Fibroblast of mammary gland (primary cell): ENCODE measurements around the gene DGCR6.
"Not testable (repeated sequence)": the region's sequence is repeated elsewhere in the genome, so short reads cannot be mapped to it uniquely, and the experiment has no call there.

Experiments
- DNase-seq: peaks from one replicate; pipeline ENCODE4 v3.0.0-alpha.2; 2010; ENCODE audit warnings: low read depth
- H3K4me3 ChIP-seq: 2 replicates; pipeline ENCODE4 v1.5.1; 2011; ENCODE audit warnings: low read depth, mild to moderate bottlenecking, low read length, moderate library complexity; ENCODE audit not compliant: control insufficient read depth
- TF ChIP-seq, protein P1 (sequence below): conservative IDR thresholded peaks from 2 replicates; pipeline ENCODE4 v1.5.1; 2011; ENCODE audit warnings: low read depth, low read length, inconsistent platforms; ENCODE audit not compliant: control insufficient read depth, insufficient read depth

DGCR6 gene

DNA sequence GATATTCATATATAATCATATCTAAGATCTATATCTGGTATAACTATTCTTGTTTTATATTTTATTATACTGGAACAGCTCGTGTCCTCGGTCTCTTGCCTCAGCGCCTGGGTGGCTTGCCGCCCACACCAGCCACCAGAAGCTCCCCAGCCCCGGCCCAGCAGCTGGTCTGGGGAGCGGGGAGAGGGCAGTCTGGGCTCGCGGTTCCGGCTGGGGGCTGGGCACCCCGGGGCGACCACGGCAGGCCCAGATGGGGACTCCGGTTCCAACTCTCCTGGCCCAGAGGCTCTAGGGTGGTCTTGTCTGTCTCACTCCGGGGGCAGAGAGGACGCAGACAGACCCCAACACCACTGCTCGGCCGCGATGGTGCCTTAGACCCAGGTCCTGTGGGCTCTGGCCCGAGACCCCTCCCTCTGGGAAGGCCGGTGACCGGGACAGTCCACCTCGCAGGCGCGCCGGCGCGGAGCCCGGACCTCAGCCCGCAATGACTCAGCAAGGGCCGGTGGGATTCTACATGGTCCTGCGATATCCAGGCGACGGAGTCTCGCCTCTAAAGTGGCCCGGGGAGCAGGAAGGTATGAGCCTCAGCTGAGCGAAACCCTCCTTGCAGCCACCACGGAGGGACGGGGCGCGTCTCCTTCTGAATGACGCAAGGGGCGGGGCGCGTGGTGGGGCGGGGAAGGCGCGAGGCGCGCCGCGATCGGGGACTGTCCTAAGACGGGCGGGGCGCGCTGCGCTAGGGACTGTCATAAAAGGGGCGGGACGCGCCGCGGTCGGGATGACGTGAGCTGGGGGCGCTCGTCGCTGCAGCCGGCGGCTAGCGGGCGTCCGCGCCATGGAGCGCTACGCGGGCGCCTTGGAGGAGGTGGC is at the start of gene DGCR6:
Gene DGCR6 (plus strand): TSS at position 781 of the 870 bp plus-strand sequence. CDS start 55 bp downstream, at position 836.
- TF ChIP-seq, protein P1, sequence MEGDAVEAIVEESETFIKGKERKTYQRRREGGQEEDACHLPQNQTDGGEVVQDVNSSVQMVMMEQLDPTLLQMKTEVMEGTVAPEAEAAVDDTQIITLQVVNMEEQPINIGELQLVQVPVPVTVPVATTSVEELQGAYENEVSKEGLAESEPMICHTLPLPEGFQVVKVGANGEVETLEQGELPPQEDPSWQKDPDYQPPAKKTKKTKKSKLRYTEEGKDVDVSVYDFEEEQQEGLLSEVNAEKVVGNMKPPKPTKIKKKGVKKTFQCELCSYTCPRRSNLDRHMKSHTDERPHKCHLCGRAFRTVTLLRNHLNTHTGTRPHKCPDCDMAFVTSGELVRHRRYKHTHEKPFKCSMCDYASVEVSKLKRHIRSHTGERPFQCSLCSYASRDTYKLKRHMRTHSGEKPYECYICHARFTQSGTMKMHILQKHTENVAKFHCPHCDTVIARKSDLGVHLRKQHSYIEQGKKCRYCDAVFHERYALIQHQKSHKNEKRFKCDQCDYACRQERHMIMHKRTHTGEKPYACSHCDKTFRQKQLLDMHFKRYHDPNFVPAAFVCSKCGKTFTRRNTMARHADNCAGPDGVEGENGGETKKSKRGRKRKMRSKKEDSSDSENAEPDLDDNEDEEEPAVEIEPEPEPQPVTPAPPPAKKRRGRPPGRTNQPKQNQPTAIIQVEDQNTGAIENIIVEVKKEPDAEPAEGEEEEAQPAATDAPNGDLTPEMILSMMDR, result no peak
- H3K4me3 ChIP-seq, result no peak within 1 kb of the TSS
- DNase-seq, result no peak

DNA sequence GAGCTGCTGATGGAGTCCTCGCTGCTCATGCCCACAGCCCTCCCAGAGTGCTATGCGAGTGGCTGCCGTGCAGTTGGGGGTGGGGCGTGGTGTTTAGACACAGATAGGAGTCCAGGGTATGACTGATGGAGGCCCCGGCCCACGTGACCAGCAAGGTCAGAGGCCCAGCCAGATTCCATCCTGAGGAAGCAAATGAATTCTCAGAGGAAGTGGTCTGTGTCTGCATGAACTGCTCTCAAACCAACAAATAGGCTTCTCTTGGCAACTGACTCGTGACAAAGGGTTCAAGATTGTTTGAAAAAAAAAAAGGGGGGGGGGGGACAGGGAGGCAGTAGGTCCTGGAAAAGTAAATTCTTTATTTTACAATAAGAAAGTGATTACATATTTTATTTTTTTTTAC is 46.8 kb upstream of the DGCR6 start:
- H3K4me3 ChIP-seq, DNase-seq: not testable (repeated sequence)

DNA sequence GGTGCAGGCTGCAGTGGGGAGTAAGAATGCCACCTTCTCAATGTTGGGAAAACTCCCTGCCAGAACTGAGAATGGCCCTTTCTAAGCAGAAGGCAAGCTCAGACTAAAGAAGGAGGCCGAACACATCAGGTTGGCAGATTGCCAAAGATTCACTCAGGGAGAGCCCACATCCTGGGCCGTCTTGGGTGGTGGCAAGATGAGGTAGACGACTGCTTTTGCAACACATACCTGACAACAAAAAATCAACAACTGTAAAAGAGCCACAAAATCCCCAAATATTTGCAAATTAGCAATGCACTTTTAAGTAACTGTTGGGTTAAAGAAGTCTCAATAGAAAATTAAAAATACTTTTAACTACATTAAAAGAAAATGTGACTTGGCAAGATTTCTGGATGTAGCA is 24.9 kb upstream of the DGCR6 start:
- peak; percentile 0 for DNase-seq
- H3K4me3 ChIP-seq, result not testable (repeated sequence)

DNA sequence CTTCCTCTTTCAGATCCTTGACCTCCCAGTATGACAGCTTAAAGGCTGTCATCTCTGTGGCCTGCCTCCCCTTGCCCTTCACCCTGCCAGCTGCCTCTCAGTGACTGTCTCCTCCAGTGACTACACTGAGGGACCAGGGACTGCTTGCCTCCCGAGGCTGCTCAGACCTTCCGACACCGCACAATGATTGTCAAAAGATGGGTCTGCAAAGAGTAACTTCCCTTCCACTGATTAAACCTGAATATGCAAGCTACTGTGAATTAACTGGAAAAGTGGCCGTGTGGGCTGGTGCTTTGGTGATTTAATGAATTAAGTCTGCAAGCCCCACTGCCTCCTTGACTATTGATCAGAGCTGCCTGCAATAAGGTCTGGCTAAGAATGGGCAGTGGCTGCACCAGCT is 21.7 kb upstream of the DGCR6 start:
- not testable (repeated sequence) for H3K4me3 ChIP-seq, DNase-seq

DNA sequence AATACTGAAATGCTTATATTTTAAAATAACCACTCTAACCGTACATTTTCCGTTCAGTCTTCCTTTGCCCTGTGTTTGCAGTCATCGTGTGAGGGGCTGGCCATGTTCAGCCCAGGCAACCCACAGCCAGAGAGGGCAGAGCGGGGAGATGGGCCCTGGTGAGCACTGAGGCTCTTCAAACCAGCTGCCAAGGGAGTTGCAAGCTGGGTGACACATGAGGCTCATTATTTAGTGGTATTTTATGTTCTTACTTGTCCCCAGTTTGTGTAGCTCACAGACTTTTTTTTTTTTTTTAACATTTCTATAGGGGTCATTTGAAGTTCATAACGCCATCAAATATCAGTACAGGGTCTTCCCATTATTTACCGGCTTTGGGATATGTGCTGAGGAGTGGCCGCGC is 18.0 kb upstream of the DGCR6 start:
- TF ChIP-seq, protein P1, result no peak
- H3K4me3 ChIP-seq, result no peak overlapping the region
- no peak for DNase-seq

DNA sequence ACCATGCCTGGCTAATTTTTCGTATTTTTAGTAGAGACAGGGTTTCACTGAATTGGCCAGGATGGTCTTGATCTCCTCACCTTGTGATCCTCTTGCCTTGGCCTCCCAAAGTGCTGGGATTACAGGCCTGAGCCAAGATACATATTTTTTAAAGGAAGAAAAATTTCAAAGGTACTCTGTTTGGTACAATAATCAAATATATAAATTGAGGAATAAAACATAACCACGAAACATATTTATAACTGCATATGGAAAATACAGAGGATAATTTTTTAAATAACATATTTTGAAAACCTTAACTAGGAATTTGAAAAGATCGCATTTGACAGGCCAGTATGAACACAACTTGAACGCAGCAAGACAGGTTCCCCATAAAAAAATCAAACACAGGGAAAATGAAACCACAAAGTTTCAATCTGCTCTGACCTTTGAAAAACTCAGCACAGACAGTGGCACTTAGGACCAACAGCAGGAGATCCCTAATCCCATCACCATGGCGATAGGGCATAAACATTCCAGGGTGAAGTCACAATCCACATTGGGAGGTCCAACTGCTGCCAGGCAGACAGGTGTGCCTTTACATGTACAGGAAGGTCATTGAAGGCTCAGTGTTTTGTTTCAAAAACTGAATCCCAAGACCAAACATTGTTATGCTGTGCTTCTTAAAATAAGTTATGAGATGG is 15.5 kb upstream of the DGCR6 start:
- DNase-seq, H3K4me3 ChIP-seq: not testable (repeated sequence)

DNA sequence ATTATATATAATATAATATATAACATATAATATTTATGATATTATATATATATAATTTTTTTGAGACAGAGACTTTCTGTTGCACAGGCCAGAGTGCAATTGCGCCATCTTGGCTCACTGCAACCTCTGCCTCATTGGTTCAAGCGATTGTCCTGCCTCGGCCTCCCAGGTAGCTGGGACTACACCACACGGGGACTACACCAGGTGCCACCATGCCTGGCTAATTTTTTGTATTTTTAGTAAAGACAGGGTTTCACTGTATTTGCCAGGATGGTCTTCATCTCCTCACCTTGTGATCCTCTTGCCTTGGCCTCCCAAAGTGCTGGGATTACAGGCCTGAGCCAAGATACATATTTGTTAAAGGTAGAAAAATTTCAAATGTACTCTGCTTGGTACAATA is 12.3 kb upstream of the DGCR6 start:
- not testable (repeated sequence) for DNase-seq

DNA sequence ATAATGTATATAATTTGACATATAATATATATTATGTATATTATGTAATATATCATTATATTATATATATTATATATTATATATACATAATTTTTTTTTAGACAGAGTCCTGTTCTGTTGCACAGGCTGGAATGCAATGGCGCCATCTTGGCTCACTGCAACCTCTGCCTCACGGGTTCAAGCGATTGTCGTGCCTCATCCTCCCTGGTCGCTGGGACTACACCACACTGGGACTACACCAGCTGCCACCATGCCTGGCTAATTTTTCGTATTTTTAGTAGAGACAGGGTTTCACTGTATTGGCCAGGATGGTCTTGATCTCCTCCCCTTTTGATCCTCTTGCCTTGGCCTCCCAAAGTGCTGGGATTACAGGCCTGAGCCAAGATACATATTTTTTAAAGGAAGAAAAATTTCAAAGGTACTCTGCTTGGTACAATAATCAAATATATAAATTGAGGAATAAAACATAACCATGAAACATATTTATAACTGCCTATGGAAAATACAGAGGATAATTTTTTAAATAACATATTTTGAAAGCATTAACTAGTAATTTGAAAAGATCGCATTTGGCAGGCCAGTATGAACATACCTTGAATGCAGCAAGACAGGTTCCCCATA is 10.0 kb upstream of the DGCR6 start:
- H3K4me3 ChIP-seq, DNase-seq: not testable (repeated sequence)

More for the DNA sequence above, 12.3 kb upstream of the DGCR6 start:
- not testable (repeated sequence) for H3K4me3 ChIP-seq

DNA sequence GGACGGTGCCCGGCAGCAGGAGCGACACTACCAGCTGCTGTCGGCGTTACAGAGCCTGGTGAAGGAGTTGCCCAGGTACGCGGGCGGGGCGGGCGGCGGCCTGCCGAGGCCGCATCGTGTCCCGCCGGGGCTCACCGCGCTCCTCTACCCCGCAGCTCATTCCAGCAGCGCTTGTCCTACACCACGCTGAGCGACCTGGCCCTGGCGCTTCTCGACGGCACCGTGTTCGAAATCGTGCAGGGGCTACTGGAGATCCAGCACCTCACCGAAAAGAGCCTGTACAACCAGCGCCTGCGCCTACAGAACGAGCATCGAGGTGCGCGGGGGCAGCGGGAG is 258 bp downstream of the DGCR6 start:
- not testable (repeated sequence) for H3K4me3 ChIP-seq, DNase-seq

DNA sequence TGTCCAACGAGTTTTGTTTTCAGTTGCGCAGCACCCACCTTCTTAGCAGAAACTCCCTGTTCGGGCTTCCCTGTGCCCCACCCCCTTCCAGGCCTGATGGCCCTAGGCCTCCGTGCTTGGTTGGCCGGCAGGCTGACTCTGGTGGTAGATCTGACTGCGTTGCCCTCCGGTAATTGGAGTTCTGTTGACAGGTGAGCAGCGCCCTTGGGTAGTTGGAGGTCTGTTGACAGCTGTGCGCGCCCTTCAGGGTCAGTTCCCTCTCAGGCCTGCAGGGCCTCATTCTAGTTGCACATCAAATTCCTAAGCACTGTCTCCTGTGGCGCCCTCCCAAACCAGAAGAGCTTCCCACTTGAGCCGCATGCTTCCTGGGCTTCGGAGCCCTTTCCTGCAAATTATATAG is 776 bp downstream of the DGCR6 start:
- DNase-seq, result no peak
- TF ChIP-seq, protein P1, result no peak
- H3K4me3 ChIP-seq, result no peak overlapping the region
